ENCODE results near the gene MEN1.

MEN1 gene

GRCh38 chr11:64765851-64766665 is 44.3 kb downstream of the MEN1 start:
- Mint-ChIP-seq H3K36me3 (peaks cover 50% of the 10 kb centered on the region), H3K9me3 (no peaks in the 10 kb centered on the region), H3K27me3 (no peaks in the 10 kb centered on the region), H3K4me3 (peak overlapping the region; percentile 29), H3K4me1 (peaks cover 61% of the 10 kb centered on the region), H3K27ac (peak overlapping the region; percentile 82)
- DNase-seq (ENCODE audit: low spot score in 2 of 2) (no peak), ATAC-seq (ENCODE audit: low read depth) (no peak)

- H3K9me3 Mint-ChIP-seq: no peaks in the 10 kb centered on the region
- H3K4me3 Mint-ChIP-seq: peak overlapping the region; percentile 67
- ATAC-seq (ENCODE audit: low read depth) (no peak), DNase-seq (ENCODE audit: low spot score in 2 of 2) (no peak)
- H3K36me3 Mint-ChIP-seq: peaks cover 44% of the 10 kb centered on the region
- peaks cover 61% of the 10 kb centered on the region for H3K4me1 Mint-ChIP-seq
- H3K27me3 Mint-ChIP-seq: no peaks in the 10 kb centered on the region
- peak overlapping the region; percentile 88 for H3K27ac Mint-ChIP-seq
These were observed 45.0 kb downstream of the MEN1 start for GRCh38 chr11:64765291-64765850.

GRCh38 chr11:64764753-64765152 is 45.6 kb downstream of the MEN1 start:
- ATAC-seq (ENCODE audit: low read depth) (no peak), DNase-seq (ENCODE audit: low spot score in 2 of 2) (no peak)
- H3K36me3 Mint-ChIP-seq: peaks cover 42% of the 10 kb centered on the region
- no peaks in the 10 kb centered on the region for H3K9me3 Mint-ChIP-seq
- peak overlapping the region; percentile 82 for H3K4me3 Mint-ChIP-seq
- peak overlapping the region; percentile 88 for H3K27ac Mint-ChIP-seq
- peaks cover 64% of the 10 kb centered on the region for H3K4me1 Mint-ChIP-seq
- no peaks in the 10 kb centered on the region for H3K27me3 Mint-ChIP-seq

- Mint-ChIP-seq H3K4me1 (peaks cover 65% of the 10 kb centered on the region), H3K36me3 (peaks cover 37% of the 10 kb centered on the region)
These were observed 46.2 kb downstream of the MEN1 start for GRCh38 chr11:64764040-64764611.

GRCh38 chr11:64763526-64764039 is 46.8 kb downstream of the MEN1 start:
- no peak for ATAC-seq (ENCODE audit: low read depth)
- H3K4me3 Mint-ChIP-seq: peak overlapping the region; percentile 82

More at GRCh38 chr11:64764040-64764611, 46.2 kb downstream of the MEN1 start:
- H3K9me3 Mint-ChIP-seq: no peaks in the 10 kb centered on the region
- peak overlapping the region; percentile 88 for H3K27ac Mint-ChIP-seq
- H3K4me3 Mint-ChIP-seq: peak overlapping the region; percentile 82
- ATAC-seq (ENCODE audit: low read depth): peak; percentile 68
- no peaks in the 10 kb centered on the region for H3K27me3 Mint-ChIP-seq
- peak; percentile 42 to 56 for DNase-seq (ENCODE audit: low spot score in 2 of 2)

GRCh38 chr11:64762674-64763525 is 47.5 kb downstream of the MEN1 start:
- peak overlapping the region; percentile 88 for H3K27ac Mint-ChIP-seq
- peaks cover 25% of the 10 kb centered on the region for H3K36me3 Mint-ChIP-seq
- peak in 1 of 2 donors; percentile 44 for DNase-seq (ENCODE audit: low spot score in 2 of 2)
- H3K4me1 Mint-ChIP-seq: peaks cover 58% of the 10 kb centered on the region
- H3K9me3 Mint-ChIP-seq: no peaks in the 10 kb centered on the region
- ATAC-seq (ENCODE audit: low read depth): peak; percentile 41
- no peaks in the 10 kb centered on the region for H3K27me3 Mint-ChIP-seq
- peak overlapping the region; percentile 78 for H3K4me3 Mint-ChIP-seq

More at GRCh38 chr11:64763526-64764039, 46.8 kb downstream of the MEN1 start:
- Mint-ChIP-seq H3K9me3 (no peaks in the 10 kb centered on the region), H3K36me3 (peaks cover 32% of the 10 kb centered on the region), H3K4me1 (peaks cover 63% of the 10 kb centered on the region), H3K27me3 (no peaks in the 10 kb centered on the region), H3K27ac (peak overlapping the region; percentile 88)
- no peak for DNase-seq (ENCODE audit: low spot score in 2 of 2)

GRCh38 chr11:64762277-64762673 is 48.1 kb downstream of the MEN1 start:
- DNase-seq (ENCODE audit: low spot score in 2 of 2) (no peak), ATAC-seq (ENCODE audit: low read depth) (peak; percentile 7)
- Mint-ChIP-seq H3K27ac (peak overlapping the region; percentile 88), H3K4me1 (peaks cover 57% of the 10 kb centered on the region), H3K9me3 (no peaks in the 10 kb centered on the region), H3K4me3 (peak overlapping the region; percentile 78), H3K27me3 (no peaks in the 10 kb centered on the region), H3K36me3 (peaks cover 21% of the 10 kb centered on the region)

- peak overlapping the region; percentile 41 for H3K27ac Mint-ChIP-seq
- H3K4me3 Mint-ChIP-seq: peak overlapping the region; percentile 47
- no peaks in the 10 kb centered on the region for H3K27me3 Mint-ChIP-seq
- DNase-seq (ENCODE audit: low spot score in 2 of 2): no peak
- no peaks in the 10 kb centered on the region for H3K9me3 Mint-ChIP-seq
- H3K36me3 Mint-ChIP-seq: peaks cover 18% of the 10 kb centered on the region
- no peak for ATAC-seq (ENCODE audit: low read depth)
- peaks cover 53% of the 10 kb centered on the region for H3K4me1 Mint-ChIP-seq
These were observed 49.5 kb downstream of the MEN1 start for GRCh38 chr11:64760759-64761420.

GRCh38 chr11:64759722-64760719 is 50.3 kb downstream of the MEN1 start, which contains the start of gene PYGM:
Gene PYGM (minus strand): TSS chr11:64759974. CDS start chr11:64759898, 76 bp downstream.
- Mint-ChIP-seq H3K27me3 (no peaks in the 10 kb centered on the region), H3K36me3 (peaks cover 11% of the 10 kb centered on the region), H3K4me3 (peak within 1 kb of the TSS; percentile 24), H3K4me1 (peaks cover 47% of the 10 kb centered on the region), H3K9me3 (no peaks in the 10 kb centered on the region), H3K27ac (peak within 1 kb of the TSS; percentile 76)
- ATAC-seq (ENCODE audit: low read depth): no peak
- no peak for DNase-seq (ENCODE audit: low spot score in 2 of 2)

- DNase-seq (ENCODE audit: low spot score in 2 of 2) (no peak), ATAC-seq (ENCODE audit: low read depth) (no peak)
- H3K4me3 Mint-ChIP-seq: no peak overlapping the region
- H3K9me3 Mint-ChIP-seq: no peaks in the 10 kb centered on the region
- peaks cover 41% of the 10 kb centered on the region for H3K4me1 Mint-ChIP-seq
- H3K27ac Mint-ChIP-seq: peak overlapping the region; percentile 76
- peaks cover 5% of the 10 kb centered on the region for H3K36me3 Mint-ChIP-seq
- no peaks in the 10 kb centered on the region for H3K27me3 Mint-ChIP-seq
These were observed 51.1 kb downstream of the MEN1 start for GRCh38 chr11:64759131-64759721.

- Mint-ChIP-seq H3K27me3 (no peaks in the 10 kb centered on the region), H3K27ac (no peak overlapping the region), H3K4me3 (no peak overlapping the region), H3K4me1 (peaks cover 38% of the 10 kb centered on the region), H3K36me3 (peaks cover 5% of the 10 kb centered on the region), H3K9me3 (no peaks in the 10 kb centered on the region)
- no peak for ATAC-seq (ENCODE audit: low read depth)
- no peak for DNase-seq (ENCODE audit: low spot score in 2 of 2)
These were observed 51.8 kb downstream of the MEN1 start for GRCh38 chr11:64758330-64759079.
